Psoas muscle (tissue), 8 donors: Measurements from ENCODE around the gene MRPL28. TPM values are rescaled to one million over a fixed set of nuclear protein-coding genes. Genes with fewer than 3 reads are reported as not detected.
A peak's percentile ranks its signal among the peaks of the same experiment; 100 is the strongest.
"Not testable (repeated sequence)": the region's sequence is repeated elsewhere in the genome, so short reads cannot be mapped to it uniquely, and the experiment has no call there.

Source experiments
- ATAC-seq, 4 donors: fragments of 200-7000 bp; cut with Tn5 transposase; one replicate each; pipeline ENCODE4 v1.9.1; 2020; ENCODE audit warnings: moderate library complexity in 3 of 4, mild to moderate bottlenecking in 2 of 4
- DNase-seq, 2 donors: peaks; one replicate each; pipeline ENCODE4 v3.0.0-alpha.2; 2020
- H3K27ac ChIP-seq: fragments of 200-600 bp; one replicate; pipeline ENCODE4 v1.8.0; 2022
- H3K27me3 ChIP-seq, 3 donors: fragments of 200-600 bp in 1 of 3; one replicate each; pipeline versions ENCODE4 v1.6.1 to v1.8.0; 2013 to 2022; ENCODE audit warnings: low read length in 2 of 3, mild to moderate bottlenecking in 2 of 3, moderate library complexity in 1 of 3; ENCODE audit not compliant: insufficient read depth in 3 of 3
- H3K36me3 ChIP-seq, 2 donors: fragments of 200-600 bp in 1 of 2; one replicate each; pipeline versions ENCODE4 v1.6.1 to v1.8.0; 2013 to 2022; ENCODE audit warnings: low read depth in 1 of 2, mild to moderate bottlenecking in 1 of 2, moderate library complexity in 1 of 2; ENCODE audit not compliant: insufficient read depth in 1 of 2
- H3K4me1 ChIP-seq: fragments of 200-600 bp; one replicate; pipeline ENCODE4 v1.8.0; 2022
- H3K4me3 ChIP-seq: fragments of 200-600 bp; one replicate; pipeline ENCODE4 v1.8.0; 2022; ENCODE audit warnings: mild to moderate bottlenecking
- H3K9me3 ChIP-seq: fragments of 200-600 bp; one replicate; pipeline ENCODE4 v1.8.0; 2022
- WGBS, 3 donors: extraction: QIAGEN DNeasy Blood & Tissue Kit; methylation state at CpG; one replicate each; pipeline versions ENCODE4 v1.1.6 to v1.1.7; 2013; 5-methylcytosine and 5-hydroxymethylcytosine counted together
- intact Hi-C, 2 donors: fragments of 100-400 bp; cut with DNase I; formaldehyde crosslinking; loops; one replicate each; pipeline versions ENCODE4 v1.11.0 to v1.14.2; 2022
- polyA plus RNA-seq, 3 donors: library from polyadenylated mRNA; stranded (reverse); fragments of 200-250 nt; gene quantifications; one replicate each; pipeline ENCODE4 v1.2.3, GENCODE V29; 2013
- total RNA-seq, 4 donors: library from RNA; stranded (reverse); fragmentation: NEBNext Ultra II Directional in 2 of 4; extraction: Animal tissue kit (Norgen Biotek cat#: 25700) in 2 of 4; gene quantifications; one replicate each; pipeline versions ENCODE4 v1.2.1 to v1.2.4, GENCODE V29; 2021 to 2023
- TF ChIP-seq, protein P1 (sequence below): fragments of 200-600 bp; IDR thresholded peaks from one replicate; pipeline ENCODE4 v1.8.0; 2022; ENCODE audit warnings: antibody characterized with exemption
- donor health status: healthy with polysubstance abuse.
- donor health status: DM: no; HTN: no; CAD: no; lungs with moderate emphysema.
- donor health status: Bipolar disorder and iron deficiency.
- donor health status: healthy.
- donor health status: DM: yes; HTN: yes; CAD: no.
- donor health status: DM: no; HTN: no; CAD: no.
- donor health status: DM: no; HTN: no; CAD: no.
- donor health status: DM: yes; HTN: yes; CAD: no.

Gene MRPL28
- total and polyA plus RNA-seq, 7 donors, result 55.4 to 126 (median 67.1) TPM

- intact Hi-C loops, result loop anchor here (2.0 to 5.0 kb wide), 2 partner anchors 257 kb away; no protein-coding TSS in a partner anchor
- Histone ChIP-seq H3K9me3 (no peaks in the 10 kb centered on the region), H3K36me3 (peaks cover 4 to 29% of the 10 kb centered on the region in 2 donors), H3K27me3 (peaks cover 0 to 15% (median 2%) of the 10 kb centered on the region in 3 donors), H3K27ac (no peak overlapping the region), H3K4me3 (no peak overlapping the region), H3K4me1 (no peaks in the 10 kb centered on the region)
- DNase-seq (peak; percentile 12 to 48), ATAC-seq (no peak)
- TF ChIP-seq, protein P1, sequence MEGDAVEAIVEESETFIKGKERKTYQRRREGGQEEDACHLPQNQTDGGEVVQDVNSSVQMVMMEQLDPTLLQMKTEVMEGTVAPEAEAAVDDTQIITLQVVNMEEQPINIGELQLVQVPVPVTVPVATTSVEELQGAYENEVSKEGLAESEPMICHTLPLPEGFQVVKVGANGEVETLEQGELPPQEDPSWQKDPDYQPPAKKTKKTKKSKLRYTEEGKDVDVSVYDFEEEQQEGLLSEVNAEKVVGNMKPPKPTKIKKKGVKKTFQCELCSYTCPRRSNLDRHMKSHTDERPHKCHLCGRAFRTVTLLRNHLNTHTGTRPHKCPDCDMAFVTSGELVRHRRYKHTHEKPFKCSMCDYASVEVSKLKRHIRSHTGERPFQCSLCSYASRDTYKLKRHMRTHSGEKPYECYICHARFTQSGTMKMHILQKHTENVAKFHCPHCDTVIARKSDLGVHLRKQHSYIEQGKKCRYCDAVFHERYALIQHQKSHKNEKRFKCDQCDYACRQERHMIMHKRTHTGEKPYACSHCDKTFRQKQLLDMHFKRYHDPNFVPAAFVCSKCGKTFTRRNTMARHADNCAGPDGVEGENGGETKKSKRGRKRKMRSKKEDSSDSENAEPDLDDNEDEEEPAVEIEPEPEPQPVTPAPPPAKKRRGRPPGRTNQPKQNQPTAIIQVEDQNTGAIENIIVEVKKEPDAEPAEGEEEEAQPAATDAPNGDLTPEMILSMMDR, result no peak
- WGBS, 3 donors, result 26 to 29% (median 27%) methylated on average over 16 to 24 of the region's 24 CpGs
These were observed 6.4 kb downstream of the MRPL28 start for GRCh38 chr16:363766-364490.

DNA sequence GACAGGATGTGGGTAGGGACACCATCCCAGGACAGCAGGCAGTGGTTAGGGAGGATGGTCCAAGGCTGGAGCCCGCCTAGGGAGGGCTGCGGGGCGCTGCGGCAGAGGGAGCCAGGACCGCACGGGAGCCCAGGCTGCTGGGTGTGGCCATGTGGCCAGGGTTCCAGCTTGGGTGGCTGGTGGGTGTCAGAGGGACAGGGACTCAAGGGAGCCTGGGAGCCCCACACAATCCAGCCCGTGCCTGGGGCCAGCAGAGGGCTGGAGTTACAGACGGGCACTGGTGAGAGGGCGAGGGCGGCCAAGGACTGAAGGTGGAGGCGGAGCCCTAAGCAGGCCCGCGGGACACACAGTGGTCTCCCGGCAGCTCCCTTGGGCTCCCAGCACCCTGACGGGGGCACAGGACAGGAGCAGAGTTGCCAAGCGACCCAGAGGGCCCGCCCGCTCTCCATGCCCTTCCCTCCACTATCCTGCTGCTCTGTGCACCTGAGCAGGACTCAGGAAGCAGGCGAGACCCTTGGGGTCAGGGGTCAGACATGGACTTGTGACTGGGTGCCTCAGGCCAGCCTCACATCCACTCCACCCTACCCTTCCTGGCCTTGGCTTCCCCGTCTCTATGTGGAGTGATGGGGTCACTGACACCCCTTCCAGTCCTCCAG, 7.1 kb downstream of the MRPL28 start:
- intact Hi-C loops, result loop anchor here (2.0 to 5.0 kb wide), 2 partner anchors 256 kb away; no protein-coding TSS in a partner anchor
- peaks cover 4 to 22% of the 10 kb centered on the region in 2 donors for H3K36me3 ChIP-seq
- TF ChIP-seq, protein P1, result no peak
- peaks cover 0 to 15% (median 2%) of the 10 kb centered on the region in 3 donors for H3K27me3 ChIP-seq
- no peak overlapping the region for H3K27ac ChIP-seq
- DNase-seq (peak in 1 of 2 donors; percentile 12), ATAC-seq (no peak)
- WGBS, 3 donors, result 45 to 52% (median 49%) methylated on average over 14 to 20 of the region's 20 CpGs
- no peaks in the 10 kb centered on the region for H3K9me3 ChIP-seq
- H3K4me1 ChIP-seq, result no peaks in the 10 kb centered on the region
- no peak overlapping the region for H3K4me3 ChIP-seq

- DNase-seq, H3K9me3 ChIP-seq, H3K4me1 ChIP-seq, ATAC-seq, H3K27ac ChIP-seq, H3K4me3 ChIP-seq: not testable (repeated sequence)
- Histone ChIP-seq H3K36me3 (peaks cover 0 to 16% of the 10 kb centered on the region in 2 donors), H3K27me3 (peaks cover 0 to 15% (median 2%) of the 10 kb centered on the region in 3 donors)
- WGBS, 3 donors, result 70 to 79% (median 72%) methylated on average over 6 to 23 of the region's 24 CpGs
- intact Hi-C loops, result loop anchor here (2.0 to 5.0 kb wide), 2 partner anchors 255 to 256 kb away; no protein-coding TSS in a partner anchor
These were observed 7.7 kb downstream of the MRPL28 start for GRCh38 chr16:362702-362999.

DNA sequence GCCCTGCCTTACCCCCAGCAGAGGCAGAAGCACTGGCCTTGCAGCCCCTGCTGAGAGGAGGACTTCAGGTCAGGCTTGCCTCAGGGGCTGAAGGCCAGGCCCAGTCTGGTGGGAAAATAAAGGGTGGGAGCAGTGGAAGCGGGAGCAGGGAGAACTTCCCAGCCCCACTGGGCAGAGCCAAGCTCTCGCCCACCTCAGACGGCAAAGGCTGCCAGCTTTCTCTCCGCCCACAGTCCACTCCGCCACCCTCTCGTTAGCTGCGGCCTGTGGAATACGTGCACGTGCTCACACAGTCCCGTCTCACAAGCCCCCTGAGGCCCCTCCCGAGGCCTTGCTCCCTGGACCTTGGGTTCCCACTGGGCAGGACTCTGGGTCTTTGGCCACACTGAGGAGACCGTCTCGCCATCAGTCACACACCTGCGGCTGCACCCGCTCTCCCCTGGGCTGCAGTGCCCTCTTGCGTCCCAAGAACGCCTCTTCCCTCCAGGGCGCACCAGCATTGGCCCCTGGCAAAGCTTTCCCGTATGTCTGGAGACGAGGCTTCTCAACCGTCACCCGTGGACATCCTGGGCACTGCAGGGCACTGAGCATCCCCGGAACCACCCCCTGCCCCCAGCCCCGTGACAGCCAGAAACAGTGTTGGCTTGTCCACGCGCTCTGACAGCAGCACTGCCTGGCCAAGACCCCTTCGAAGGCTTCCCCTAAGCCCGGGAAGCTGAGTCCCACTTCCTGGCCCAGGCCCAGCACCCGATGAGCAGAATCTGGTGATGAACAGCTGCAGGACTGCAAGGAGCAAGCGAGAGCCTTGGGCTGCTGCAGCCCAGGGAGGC, 8.3 kb downstream of the MRPL28 start:
- no peak overlapping the region for H3K27ac ChIP-seq
- DNase-seq, result peak; percentile 70 to 83
- intact Hi-C loops, result loop anchor here (2.0 to 5.0 kb wide), 2 partner anchors 255 kb away; no protein-coding TSS in a partner anchor
- H3K36me3 ChIP-seq, result peaks cover 0 to 10% of the 10 kb centered on the region in 2 donors
- WGBS, 3 donors, result 16 to 17% (median 16%) methylated on average over 29 to 30 of the region's 30 CpGs
- H3K4me1 ChIP-seq, result no peaks in the 10 kb centered on the region
- TF ChIP-seq, protein P1, result peak; percentile 80
- H3K4me3 ChIP-seq, result no peak overlapping the region
- H3K9me3 ChIP-seq, result no peaks in the 10 kb centered on the region
- peak; percentile 88 to 93 (median 90) for ATAC-seq
- H3K27me3 ChIP-seq, result peaks cover 0 to 15% (median 2%) of the 10 kb centered on the region in 3 donors
